HG03558 (cell line): Measurements from ENCODE around the gene MTHFR.

Experiments
- ATAC-seq: cut with Tn5 transposase; IDR thresholded peaks from one replicate; pipeline ENCODE4 v1.9.1; 2021; ENCODE audit warnings: moderate number of reproducible peaks; ENCODE audit not compliant: unreplicated experiment; ENCODE audit errors: extremely low read depth

MTHFR gene

GRCh38 chr1:11764519-11764918 lies 41.2 kb downstream of the MTHFR start:
- ATAC-seq, result no peak

GRCh38 chr1:11764115-11764514 lies 41.6 kb downstream of the MTHFR start:
- no peak for ATAC-seq

GRCh38 chr1:11761988-11762406 lies 43.8 kb downstream of the MTHFR start, which contains the start of gene C1orf167:
TSS of gene C1orf167 (plus strand) at chr1:11762193. CDS start at chr1:11764401, 2,208 bp downstream.
- no peak for ATAC-seq

- ATAC-seq, result no peak
Measured at GRCh38 chr1:11761285-11761684, 44.5 kb downstream of the MTHFR start.

GRCh38 chr1:11759791-11760190 lies 46.0 kb downstream of the MTHFR start:
- no peak for ATAC-seq

- ATAC-seq, result no peak
Measured at GRCh38 chr1:11757047-11757446, 48.7 kb downstream of the MTHFR start.

- ATAC-seq, result no peak
Measured at GRCh38 chr1:11753555-11754208, 52.1 kb downstream of the MTHFR start.

- ATAC-seq, result no peak
Measured at GRCh38 chr1:11752359-11753088, 53.2 kb downstream of the MTHFR start.

GRCh38 chr1:11751087-11751486 lies 54.7 kb downstream of the MTHFR start:
- no peak for ATAC-seq

- no peak for ATAC-seq
Measured at GRCh38 chr1:11749996-11750395, 55.8 kb downstream of the MTHFR start.

GRCh38 chr1:11749203-11749689 lies 56.5 kb downstream of the MTHFR start:
- ATAC-seq, result no peak

GRCh38 chr1:11748294-11749202 lies 57.2 kb downstream of the MTHFR start:
- ATAC-seq, result no peak

- no peak for ATAC-seq
Measured at GRCh38 chr1:11746795-11747487, 58.8 kb downstream of the MTHFR start.

GRCh38 chr1:11746092-11746491 lies 59.7 kb downstream of the MTHFR start:
- no peak for ATAC-seq

GRCh38 chr1:11744287-11744686 lies 61.5 kb downstream of the MTHFR start:
- no peak for ATAC-seq

- no peak for ATAC-seq
Measured at GRCh38 chr1:11741919-11742558, 63.7 kb downstream of the MTHFR start.

- no peak for ATAC-seq
Measured at GRCh38 chr1:11741482-11741881, 64.3 kb downstream of the MTHFR start.

GRCh38 chr1:11740258-11741192 lies 65.2 kb downstream of the MTHFR start:
- ATAC-seq, result no peak
